ENCODE measurements around the gene TTC9B. TPM values are rescaled to one million over a fixed set of nuclear protein-coding genes. Genes with fewer than 3 reads are reported as not detected.

TTC9B gene
- total and polyA plus RNA-seq, 4 donors, result 0.14 TPM; not detected in 3

- DNase-seq (ENCODE audit: low spot score), result no peak
- H3K27me3 ChIP-seq (ENCODE audit: control insufficient read depth in 4 of 4, insufficient read depth in 4 of 4, low read length in 3 of 4), result no peaks in the 10 kb centered on the region
Measured at GRCh38 chr19:40265055-40265762, 47.0 kb upstream of the TTC9B start.

DNA sequence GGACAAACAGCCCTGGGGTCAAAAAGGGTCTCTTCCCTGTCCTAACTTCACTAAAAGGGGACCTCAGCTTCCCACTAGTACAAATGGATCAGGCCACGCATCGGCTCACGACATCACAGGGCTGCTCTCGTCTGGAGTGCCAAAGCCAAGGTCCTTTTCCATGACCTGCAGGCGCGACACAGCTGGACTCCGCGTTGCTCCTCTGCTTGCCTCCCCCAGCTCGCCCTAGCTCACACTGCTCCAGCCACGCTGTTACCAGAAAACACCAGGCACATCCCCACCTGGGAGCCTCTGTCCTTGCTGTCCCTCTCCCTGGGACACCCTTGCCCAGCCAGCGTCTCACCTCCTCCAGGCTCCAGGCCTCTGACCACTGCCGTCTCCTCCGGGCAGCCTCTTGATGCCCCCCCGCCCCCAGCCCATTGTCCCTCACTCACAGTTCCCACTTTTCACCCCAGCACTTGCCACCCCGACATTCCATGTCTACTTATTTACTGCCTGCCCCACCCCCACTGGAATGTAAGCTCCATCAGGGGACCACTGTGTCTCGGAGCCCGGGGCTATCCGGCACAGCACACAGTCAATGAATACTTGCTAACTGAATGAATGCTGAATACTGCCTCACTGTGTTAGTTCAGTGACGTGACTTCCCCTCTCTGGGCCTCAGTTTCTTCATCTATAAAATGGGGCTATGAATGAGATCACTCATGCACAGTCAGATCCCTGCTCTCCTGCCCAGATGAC, 46.3 kb upstream of the TTC9B start:
- Histone ChIP-seq H3K27ac (ENCODE audit: low read depth in 1 of 2, low read length in 2 of 2) (no peak overlapping the region), H3K27me3 (ENCODE audit: control insufficient read depth in 4 of 4, insufficient read depth in 4 of 4, low read length in 3 of 4) (no peaks in the 10 kb centered on the region), H3K9ac (ENCODE audit: low read depth in 1 of 2, low read length in 2 of 2) (no peak overlapping the region), H3K4me1 (ENCODE audit: control insufficient read depth in 4 of 4, insufficient read depth in 4 of 4, low read length in 3 of 4) (peaks cover 0 to 23% (median 5%) of the 10 kb centered on the region in 4 donors), H3K4me3 (ENCODE audit: low read depth in 1 of 3, low read length in 3 of 3) (no peak overlapping the region), H3K9me3 (ENCODE audit: control insufficient read depth in 4 of 4, low read length in 3 of 4) (no peaks in the 10 kb centered on the region), H3K36me3 (ENCODE audit: control insufficient read depth in 4 of 4, insufficient read depth in 3 of 4, low read depth in 1 of 4, low read length in 3 of 4) (peaks cover 1 to 25% (median 14%) of the 10 kb centered on the region in 4 donors)
- TF ChIP-seq RXRA (IDR thresholded peaks at IDR 0.05), result no peak
- TF ChIP-seq, protein P1, sequence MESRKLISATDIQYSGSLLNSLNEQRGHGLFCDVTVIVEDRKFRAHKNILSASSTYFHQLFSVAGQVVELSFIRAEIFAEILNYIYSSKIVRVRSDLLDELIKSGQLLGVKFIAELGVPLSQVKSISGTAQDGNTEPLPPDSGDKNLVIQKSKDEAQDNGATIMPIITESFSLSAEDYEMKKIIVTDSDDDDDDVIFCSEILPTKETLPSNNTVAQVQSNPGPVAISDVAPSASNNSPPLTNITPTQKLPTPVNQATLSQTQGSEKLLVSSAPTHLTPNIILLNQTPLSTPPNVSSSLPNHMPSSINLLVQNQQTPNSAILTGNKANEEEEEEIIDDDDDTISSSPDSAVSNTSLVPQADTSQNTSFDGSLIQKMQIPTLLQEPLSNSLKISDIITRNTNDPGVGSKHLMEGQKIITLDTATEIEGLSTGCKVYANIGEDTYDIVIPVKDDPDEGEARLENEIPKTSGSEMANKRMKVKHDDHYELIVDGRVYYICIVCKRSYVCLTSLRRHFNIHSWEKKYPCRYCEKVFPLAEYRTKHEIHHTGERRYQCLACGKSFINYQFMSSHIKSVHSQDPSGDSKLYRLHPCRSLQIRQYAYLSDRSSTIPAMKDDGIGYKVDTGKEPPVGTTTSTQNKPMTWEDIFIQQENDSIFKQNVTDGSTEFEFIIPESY (IDR thresholded peaks at IDR 0.05), result no peak
- no peak for TF ChIP-seq EGR1 (IDR thresholded peaks at IDR 0.05; ENCODE audit: low read depth in 2 of 2)
- no peak for TF ChIP-seq MAX (IDR thresholded peaks at IDR 0.05)
- no peak for TF ChIP-seq FOXA2 (IDR thresholded peaks at IDR 0.05)
- DNase-seq (ENCODE audit: low spot score), result no peak
- 85% methylated on average over 19 of the region's 19 CpGs for WGBS

More at GRCh38 chr19:40265055-40265762, 47.0 kb upstream of the TTC9B start:
- Histone ChIP-seq H3K9me3 (ENCODE audit: control insufficient read depth in 4 of 4, low read length in 3 of 4) (no peaks in the 10 kb centered on the region), H3K4me3 (ENCODE audit: low read depth in 1 of 3, low read length in 3 of 3) (no peak overlapping the region), H3K9ac (ENCODE audit: low read depth in 1 of 2, low read length in 2 of 2) (no peak overlapping the region), H3K4me1 (ENCODE audit: control insufficient read depth in 4 of 4, insufficient read depth in 4 of 4, low read length in 3 of 4) (peaks cover 0 to 30% (median 5%) of the 10 kb centered on the region in 4 donors), H3K27ac (ENCODE audit: low read depth in 1 of 2, low read length in 2 of 2) (no peak overlapping the region), H3K36me3 (ENCODE audit: control insufficient read depth in 4 of 4, insufficient read depth in 3 of 4, low read depth in 1 of 4, low read length in 3 of 4) (peaks cover 1 to 25% (median 16%) of the 10 kb centered on the region in 4 donors)
- WGBS, result 96% methylated on average over 22 of the region's 22 CpGs
- TF ChIP-seq, protein P2, sequence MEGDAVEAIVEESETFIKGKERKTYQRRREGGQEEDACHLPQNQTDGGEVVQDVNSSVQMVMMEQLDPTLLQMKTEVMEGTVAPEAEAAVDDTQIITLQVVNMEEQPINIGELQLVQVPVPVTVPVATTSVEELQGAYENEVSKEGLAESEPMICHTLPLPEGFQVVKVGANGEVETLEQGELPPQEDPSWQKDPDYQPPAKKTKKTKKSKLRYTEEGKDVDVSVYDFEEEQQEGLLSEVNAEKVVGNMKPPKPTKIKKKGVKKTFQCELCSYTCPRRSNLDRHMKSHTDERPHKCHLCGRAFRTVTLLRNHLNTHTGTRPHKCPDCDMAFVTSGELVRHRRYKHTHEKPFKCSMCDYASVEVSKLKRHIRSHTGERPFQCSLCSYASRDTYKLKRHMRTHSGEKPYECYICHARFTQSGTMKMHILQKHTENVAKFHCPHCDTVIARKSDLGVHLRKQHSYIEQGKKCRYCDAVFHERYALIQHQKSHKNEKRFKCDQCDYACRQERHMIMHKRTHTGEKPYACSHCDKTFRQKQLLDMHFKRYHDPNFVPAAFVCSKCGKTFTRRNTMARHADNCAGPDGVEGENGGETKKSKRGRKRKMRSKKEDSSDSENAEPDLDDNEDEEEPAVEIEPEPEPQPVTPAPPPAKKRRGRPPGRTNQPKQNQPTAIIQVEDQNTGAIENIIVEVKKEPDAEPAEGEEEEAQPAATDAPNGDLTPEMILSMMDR (IDR thresholded peaks at IDR 0.05; ENCODE audit: low read depth, low read length, missing input control), result no peak
- TF ChIP-seq MAX (IDR thresholded peaks at IDR 0.05) (no peak), EGR1 (IDR thresholded peaks at IDR 0.05; ENCODE audit: low read depth in 2 of 2) (no peak), JUND (IDR thresholded peaks at IDR 0.05) (no peak), FOXA2 (IDR thresholded peaks at IDR 0.05) (no peak), HNF4A (conservative IDR thresholded peaks at IDR 0.05) (no peak), TAF1 (conservative IDR thresholded peaks at IDR 0.05) (no peak), SP1 (IDR thresholded peaks at IDR 0.05) (no peak), NR2F2 (IDR thresholded peaks at IDR 0.05) (no peak), GABPA (IDR thresholded peaks at IDR 0.05 in 1 of 2, conservative IDR thresholded peaks at IDR 0.05 in 1 of 2) (no peak)
- TF ChIP-seq, protein P1 (IDR thresholded peaks at IDR 0.05), result no peak

All from liver (tissue), 9 donors.